Right hindlimb (tissue), 1 donor: Measurements from ENCODE around the gene SFSWAP.

Experiments
- DNase-seq: peaks from one replicate; pipeline ENCODE4 v3.0.0-alpha.2; 2018

Gene SFSWAP

GRCh38 chr12:131840643-131841416, 129.9 kb downstream of the SFSWAP start:
- DNase-seq: no peak

- DNase-seq: no peak
Observed at GRCh38 chr12:131841547-131841946, 130.7 kb downstream of the SFSWAP start.

- no peak for DNase-seq
Observed at GRCh38 chr12:131842169-131842568, 131.3 kb downstream of the SFSWAP start.

GRCh38 chr12:131843527-131843926, 132.6 kb downstream of the SFSWAP start:
- DNase-seq: no peak

GRCh38 chr12:131844140-131844539, 133.2 kb downstream of the SFSWAP start:
- DNase-seq: no peak

- no peak for DNase-seq
Observed at GRCh38 chr12:131844656-131845055, 133.8 kb downstream of the SFSWAP start.

GRCh38 chr12:131845121-131845520, 134.2 kb downstream of the SFSWAP start:
- no peak for DNase-seq

GRCh38 chr12:131847456-131847855, 136.6 kb downstream of the SFSWAP start:
- DNase-seq: no peak

GRCh38 chr12:131848753-131849152, 137.9 kb downstream of the SFSWAP start:
- no peak for DNase-seq
